Loucy (cell line): ENCODE measurements around the gene LRP2BP.

Experiments
- CTCF ChIP-seq: fragments of 200-600 bp; sonication (generic); conservative IDR thresholded peaks from 2 replicates; pipeline ENCODE4 v1.5.1; 2014; ENCODE audit warnings: mild to moderate bottlenecking, antibody characterized with exemption, low read length
- EZH2phosphoT487 ChIP-seq: fragments of 200-600 bp; IDR thresholded peaks from 2 replicates; pipeline ENCODE4 v1.6.1; 2018; ENCODE audit warnings: antibody characterized with exemption, mild to moderate bottlenecking, moderate library complexity, borderline replicate concordance

GRCh38 chr4:185341377-185341776 lies 54.3 kb downstream of the LRP2BP start:
- no peak for TF ChIP-seq CTCF
- no peak for TF ChIP-seq EZH2phosphoT487
